Effector CD8-positive, alpha-beta T cell (primary cell): ENCODE results near the gene UTP25.
"Not testable (repeated sequence)": the region's sequence is repeated elsewhere in the genome, so short reads cannot be mapped to it uniquely, and the experiment has no call there.

Experiments
- DNase-seq: peaks from one replicate; lab custom pipeline; 2025; lab: John Stamatoyannopoulos, UW

Gene UTP25

DNA sequence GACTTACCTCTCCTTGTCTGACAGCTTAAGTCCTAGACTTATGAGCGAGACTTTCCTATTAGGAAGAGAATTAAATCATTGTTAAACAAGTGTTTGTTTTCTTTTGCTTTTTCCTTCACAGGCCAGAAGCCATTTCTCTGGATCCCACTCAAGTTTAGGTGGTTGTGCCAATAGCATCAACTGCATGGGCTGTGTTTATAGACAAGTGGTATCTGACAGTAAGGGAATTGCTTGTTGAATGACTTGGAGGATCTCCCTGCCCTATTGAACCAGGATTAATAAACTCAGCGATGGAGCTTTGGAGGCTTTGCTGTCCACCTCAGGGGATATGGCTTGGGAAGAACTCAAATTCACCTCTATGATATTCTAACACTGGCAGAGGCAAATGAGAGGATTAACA is 43.7 kb downstream of the UTP25 start:
- no peak for DNase-seq

DNA sequence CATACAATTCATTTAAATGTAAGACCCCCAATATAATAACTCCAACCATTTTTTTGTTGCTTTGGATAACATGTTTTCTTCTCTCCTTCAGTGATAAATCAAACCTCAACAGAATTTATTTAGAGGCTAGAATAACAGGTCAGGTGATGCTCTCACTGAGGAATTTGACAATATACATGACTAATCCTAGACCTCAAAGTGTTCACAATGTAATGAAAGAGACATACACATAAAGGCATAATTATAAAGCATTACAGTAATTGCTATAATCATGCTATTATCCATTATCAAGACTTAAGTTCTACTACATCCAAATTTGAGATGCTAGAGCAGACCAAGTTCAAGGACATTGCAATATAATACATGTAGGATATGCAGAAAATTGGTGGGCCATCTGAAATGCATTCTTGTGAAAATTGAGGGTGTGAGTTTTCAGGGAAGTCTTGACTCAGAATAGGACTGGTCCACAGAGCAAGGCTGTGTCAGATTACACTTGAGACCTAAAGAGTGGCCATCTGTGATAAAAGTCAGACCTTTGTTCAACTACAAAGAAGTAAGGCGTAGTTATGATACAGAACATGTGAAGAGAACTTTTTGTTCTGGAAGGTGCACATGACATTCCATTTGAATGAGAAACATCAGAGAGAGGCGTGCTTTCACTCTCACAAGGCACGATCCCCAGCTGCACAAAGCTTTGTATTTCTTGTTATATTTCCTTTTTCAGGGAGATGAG is 45.5 kb downstream of the UTP25 start:
- DNase-seq, result no peak

DNA sequence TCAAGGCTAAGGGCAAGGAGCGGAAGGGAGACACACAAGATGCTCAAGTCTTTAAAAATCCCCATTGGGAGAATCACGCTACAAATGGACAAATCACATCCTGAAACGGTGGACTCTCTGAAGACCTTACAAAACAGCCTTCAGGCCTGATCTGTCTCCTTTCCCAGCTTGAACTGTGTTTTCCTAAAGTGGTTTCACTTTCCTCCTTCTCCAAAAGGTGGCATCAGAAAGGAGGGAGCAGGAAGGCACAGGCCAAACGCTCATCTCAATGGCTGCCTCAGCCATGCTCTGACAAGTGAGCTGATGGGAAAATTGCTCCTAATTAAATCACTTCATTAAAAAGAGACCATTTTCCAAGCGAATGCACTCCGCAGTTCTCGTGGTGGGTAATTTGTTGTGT is 47.7 kb downstream of the UTP25 start:
- no peak for DNase-seq

DNA sequence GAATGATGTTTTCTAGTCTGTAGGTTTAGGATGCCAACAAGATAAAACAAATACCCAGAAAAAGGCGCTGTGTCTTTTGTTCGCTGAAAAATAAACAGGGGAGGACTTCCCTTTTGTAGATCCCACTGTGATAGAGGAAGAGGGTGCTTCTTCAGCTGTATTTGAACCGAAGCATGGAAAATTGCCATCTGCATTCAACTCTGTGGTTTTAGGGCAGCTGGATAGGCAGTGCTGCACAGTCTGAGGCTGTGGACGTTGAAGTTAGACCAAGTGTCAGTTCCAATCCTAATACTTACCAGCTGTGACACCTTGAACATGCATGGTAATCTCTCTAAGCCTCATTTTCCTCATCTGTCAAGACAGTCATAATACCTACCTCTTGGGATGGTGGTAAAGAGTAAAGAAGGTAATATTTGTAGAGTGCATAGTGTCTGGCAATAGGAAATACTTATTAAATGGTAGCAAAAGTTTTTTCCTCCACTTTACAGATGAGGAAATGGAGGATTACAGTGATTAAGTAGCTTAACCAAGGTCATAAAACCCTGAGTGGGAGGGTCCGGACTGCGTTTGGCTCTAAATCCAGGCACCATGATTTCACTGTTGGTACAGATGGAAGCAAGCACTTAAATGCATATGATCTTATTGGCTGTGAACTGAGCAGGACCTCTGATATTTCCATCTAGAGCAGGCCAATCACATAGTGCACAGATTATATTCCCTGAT is 48.5 kb downstream of the UTP25 start:
- DNase-seq, result no peak

DNA sequence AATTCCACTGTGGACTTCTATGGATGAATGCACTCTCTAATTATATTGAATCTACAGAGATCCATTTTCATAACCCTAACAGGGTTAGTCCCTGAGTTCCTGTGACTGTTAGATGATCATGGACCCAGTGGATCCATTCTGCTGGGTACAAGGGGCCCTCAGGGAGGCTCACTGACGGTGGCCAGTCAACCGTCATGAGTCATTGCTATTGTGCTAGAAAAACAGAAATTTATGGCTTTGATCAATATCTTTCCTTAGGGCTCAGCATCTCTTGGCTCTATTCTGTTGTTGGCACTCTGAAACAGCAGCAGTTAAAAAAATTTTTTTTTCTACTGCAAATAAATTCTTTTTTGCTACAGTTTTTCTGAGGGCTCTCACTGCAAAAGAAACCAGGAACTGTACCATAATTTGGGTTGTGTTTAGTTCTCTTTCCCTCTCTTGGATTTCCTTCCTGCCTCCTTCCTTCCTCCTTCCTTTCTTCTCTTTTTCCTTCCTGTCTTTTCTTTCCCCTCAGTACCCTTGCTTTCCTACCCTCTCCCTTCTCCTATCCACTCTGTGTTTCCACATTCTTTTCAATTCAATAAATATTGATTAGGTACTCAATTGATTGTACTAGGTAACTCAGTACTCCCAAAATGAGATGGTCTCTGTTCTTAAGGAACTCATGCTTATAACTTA is 49.5 kb downstream of the UTP25 start:
- DNase-seq, result no peak

DNA sequence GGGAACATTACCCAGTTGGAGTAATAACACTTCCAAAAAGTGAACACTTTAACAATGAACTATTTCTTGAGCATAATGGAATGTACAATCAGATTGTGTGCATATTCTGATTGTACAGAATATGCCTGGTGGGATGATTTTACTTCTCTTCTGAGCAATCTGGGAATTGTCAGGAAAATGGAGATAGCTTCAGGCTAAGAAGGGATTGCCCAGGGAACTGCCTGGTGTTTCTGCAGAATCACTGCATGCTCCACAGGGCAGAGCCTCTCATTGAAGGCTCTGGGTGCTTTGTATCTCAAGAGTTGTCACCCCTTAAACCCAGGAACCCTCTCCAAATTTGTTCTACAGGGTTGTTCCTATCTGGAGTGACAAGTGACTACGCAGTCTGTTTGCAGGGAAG is 51.2 kb downstream of the UTP25 start:
- DNase-seq, result no peak

DNA sequence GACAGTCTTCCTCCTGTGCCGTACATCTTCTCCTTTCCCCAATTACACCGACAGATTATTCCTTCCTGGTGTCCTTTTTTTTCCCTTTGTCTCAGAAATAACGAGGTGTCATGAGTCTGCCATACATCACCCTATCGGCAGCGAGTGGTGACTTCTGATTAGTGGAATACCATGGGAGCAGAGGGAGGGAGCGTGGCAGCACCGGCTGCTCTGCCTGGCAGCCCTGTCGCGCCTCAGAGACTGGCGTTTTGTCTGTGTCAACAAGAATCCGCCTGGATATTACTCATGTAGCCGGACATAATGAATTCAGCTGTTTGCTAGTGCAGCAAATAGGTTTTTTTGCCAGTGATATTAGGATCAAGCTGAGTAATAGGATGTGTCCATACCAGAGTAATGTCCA is 51.8 kb downstream of the UTP25 start:
- no peak for DNase-seq

DNA sequence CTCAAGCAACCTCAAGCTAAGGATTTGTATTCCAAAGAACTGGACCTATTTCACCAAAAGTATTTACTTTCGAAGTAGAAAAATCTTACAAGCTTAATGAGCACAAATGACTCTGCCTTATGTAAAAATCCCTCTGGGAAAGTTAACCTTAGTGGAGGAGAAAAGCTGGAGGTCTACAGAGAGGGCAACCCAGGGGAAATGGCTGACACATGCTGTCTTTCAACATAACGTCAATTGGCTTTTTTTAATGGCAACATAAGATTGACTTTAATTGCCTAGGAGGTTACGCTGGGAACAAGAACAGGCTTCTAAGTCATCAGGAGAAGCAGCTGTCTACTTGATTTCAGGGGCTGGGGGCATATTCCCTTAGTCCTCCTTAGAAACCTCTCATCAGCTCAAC is 52.3 kb downstream of the UTP25 start:
- no peak for DNase-seq

DNA sequence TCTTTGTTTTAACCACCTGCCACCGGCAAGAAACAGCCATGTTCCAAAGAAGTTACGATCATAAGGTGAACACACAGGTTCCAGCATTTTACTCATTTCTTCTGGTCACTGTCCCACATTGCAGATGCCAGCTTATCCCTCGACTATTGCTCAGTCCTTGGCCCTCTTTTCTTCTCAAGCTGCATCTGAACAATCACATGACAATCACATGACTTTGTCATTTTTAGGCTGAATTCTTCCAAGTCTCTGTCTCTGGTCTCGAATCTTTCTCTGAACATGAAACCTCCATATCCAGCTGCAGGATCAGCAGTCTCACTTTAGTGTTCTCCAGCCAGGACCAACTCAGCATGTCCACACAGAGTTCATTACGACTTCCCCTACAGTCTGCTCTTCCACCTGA is 53.8 kb downstream of the UTP25 start:
- no peak for DNase-seq

DNA sequence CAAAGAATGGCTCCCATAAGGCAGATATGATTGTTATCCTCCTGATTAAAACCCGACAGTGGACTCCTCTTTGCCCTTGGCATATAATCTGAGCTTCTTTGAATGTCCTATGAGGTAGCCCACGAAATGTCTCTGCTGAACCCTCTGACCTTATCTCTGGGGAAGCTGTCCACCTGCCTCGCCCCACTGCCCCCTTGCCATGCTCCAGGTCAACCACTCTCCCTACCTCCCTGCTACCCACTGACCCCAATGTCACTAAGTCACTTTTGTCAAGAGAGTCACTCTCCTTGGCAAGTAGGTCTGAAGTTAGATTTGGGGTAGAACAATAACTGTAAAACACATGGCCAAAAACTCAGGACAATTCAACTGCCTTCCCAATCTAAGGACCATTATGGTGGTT is 54.5 kb downstream of the UTP25 start:
- no peak for DNase-seq

DNA sequence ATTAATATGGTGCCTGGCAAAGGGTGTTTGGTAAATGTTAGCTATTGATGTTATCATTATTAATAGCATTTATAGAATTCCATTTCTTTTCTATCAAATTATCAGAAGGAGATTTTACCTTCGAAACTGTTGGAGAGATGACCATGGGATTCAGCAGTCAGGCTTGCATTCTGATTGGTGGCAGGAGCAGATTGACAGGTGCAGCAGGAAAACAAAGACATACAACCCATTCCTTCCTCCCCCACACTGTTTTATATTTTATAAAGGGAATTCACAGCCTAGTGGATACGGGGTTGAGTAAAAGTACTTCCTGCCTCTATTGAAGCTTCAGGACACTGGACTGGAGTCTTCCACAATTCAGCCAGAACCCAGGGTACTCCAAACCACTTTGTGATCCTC is 55.2 kb downstream of the UTP25 start:
- DNase-seq, result no peak

DNA sequence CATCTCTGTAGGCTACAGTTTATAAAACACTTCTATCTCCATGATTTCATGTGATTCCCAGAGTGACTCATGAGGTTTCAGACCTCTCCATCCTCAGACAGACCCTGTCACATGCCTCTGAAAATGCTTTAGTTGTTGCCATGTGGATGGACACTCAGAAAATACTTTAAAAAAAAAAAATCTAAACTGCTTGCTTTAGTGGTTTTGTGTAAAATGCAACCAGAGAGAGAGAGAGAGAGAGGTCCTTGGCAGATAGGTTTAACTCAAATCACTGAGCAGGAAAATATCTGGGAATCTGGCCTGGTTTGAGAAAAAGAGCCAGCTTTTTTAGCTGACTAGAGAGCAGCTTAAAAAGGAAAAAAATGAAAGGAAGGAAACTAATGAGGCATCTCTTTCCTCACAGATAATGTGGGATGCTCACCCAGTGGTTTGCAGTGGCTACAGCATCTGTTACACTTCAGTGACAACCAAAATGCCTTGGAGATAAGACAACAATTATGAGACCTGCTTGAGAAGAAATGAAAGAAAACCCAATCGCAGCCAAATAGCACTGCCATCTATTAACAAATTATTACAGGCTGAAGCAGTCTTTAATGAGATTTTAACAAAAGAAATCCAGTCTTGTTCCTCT is 55.7 kb downstream of the UTP25 start:
- no peak for DNase-seq

DNA sequence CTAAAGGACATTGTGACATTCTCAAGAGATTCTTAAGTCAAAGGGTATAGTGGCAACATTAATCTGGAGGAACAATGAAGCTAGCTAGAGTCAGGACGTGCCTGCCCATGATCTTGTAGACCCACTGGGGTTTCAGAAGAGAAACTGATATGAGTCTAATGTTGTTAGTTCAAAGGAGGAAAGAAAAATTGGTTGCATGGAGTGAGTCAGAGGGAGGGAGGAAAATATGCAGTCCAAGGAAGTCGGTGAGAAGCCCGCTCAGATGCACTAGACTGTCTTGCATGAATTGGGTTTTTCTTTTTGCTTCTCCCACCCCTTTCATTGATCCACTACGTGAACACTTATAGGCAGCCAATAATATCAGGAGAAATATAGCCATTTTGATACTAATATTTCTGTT is 56.5 kb downstream of the UTP25 start:
- DNase-seq, result no peak

DNA sequence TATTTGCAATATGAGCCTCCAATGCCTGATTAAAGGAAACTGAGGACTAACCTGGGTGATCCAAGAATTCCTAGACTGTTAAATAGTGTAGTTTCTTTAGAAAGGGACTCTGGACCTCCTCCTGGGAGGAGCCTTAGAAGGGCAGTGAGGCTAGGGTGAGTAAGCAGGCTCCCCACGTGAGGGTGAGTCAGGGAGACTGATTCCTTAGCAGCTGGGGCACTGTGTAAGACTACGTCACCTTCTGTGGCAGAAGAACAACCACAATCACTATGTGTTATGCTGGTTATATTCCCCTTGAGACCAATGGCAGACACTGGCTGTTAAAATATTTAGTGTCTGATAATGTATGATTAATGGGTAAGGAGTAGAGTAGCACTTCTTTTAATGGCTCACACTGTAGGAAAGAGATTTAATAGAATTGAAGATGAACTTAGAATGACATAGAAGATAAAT is 56.9 kb downstream of the UTP25 start:
- no peak for DNase-seq

DNA sequence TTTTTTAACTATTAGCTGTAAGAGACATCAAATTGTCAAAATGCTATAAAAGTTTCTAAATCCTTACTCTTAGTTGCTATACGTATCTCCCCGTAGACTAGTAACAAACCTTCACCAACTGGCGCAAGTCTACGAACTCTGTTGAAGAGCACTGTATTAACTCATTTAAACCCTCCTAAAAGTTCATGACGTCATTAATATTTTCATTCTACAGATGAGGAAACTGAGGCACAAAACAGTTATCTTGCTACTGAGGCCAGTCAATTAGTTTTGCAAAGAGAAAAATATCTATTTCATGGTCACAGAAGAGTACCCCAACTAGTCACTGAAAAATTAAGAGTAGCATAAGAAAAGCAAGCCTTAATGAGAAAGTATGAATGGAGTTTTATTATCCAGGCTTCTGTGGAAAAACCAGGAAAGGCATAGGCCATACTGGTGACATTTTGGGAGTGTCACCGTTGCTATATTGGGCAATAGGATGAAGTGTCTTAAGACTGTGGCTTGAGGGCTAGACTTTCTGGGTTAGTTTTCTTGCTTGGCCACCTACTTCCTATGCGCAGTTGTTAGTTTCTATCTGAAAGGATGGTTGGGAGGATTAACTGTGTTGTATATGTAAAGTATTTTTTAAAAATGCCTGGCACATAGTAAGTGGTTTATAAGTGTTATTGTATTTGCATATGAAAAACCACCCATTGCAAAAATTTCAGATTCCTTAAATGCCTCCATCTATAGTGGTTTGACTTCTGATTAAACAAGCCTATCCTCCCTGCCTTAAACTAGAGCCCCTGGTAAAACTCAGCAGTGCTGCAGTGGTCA is 57.8 kb downstream of the UTP25 start:
- DNase-seq, result no peak

DNA sequence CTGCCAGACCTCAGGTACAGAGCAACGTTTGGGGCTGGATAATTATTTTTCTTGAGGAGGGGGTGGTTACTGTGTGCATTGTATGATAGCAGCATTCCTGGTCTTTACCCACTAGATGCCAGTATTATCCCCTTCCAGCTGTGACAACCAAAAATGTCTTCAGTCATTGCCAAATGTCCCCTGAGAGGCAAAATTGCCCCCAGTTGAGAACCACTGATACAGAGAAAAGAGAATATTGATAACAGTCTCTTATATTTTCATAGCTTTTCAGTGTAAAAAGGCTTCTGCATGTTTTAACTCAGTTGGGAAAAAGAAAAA is 58.4 kb downstream of the UTP25 start:
- no peak for DNase-seq

DNA sequence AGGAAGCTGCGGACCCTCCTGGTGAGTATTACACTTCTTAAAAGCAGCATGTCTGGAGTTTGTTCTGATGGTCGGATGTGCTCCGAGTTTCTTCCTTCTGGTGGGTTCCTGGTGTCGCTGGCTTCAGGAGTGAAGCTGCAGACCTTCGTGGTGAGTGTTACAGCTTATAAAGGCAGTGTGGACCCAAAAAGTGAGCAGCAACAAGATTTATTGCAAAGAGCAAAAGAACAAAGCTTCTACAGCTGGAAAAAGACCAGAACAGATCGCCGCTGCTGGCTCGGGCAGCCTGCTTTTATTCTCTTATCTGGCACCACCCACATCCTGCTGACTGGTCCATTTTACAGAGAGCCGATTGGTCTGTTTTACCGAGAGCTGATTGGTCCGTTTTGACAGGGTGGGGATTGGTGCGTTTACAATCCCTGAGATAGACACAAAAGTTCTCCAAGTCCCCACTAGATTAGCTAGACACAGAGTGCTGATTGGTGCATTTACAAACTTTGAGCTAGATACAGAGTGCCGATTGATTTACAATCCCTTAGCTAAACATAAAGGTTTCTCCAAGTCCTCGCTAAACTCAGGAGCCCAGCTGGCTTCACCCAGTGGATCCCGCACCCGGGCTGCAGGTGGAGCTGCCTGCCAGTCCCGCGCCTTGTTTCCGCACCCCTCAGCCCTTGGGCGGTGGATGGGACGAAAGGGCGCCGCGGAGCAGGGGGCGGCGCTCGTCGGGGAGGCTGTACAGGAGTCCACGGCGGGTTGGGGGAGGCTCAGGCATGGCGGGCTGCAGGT is 60.7 kb downstream of the UTP25 start:
- not testable (repeated sequence) for DNase-seq

DNA sequence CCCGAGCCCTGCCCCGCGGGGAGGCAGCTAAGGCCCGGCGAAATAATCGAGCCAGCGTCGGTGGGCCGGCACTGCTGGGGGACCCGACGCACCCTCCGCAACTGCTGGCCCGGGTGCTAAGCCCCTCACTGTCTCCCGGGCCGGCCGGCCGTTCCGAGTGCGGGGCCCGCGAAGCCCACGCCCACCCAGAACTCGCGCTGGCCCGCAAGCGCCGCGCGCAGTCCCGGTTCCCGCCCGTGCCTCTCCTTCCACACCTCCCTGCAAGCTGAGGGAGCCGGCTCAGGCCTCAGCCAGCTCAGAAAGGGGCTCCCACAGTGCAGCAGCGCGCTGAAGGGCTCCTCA is 61.3 kb downstream of the UTP25 start:
- no peak for DNase-seq

DNA sequence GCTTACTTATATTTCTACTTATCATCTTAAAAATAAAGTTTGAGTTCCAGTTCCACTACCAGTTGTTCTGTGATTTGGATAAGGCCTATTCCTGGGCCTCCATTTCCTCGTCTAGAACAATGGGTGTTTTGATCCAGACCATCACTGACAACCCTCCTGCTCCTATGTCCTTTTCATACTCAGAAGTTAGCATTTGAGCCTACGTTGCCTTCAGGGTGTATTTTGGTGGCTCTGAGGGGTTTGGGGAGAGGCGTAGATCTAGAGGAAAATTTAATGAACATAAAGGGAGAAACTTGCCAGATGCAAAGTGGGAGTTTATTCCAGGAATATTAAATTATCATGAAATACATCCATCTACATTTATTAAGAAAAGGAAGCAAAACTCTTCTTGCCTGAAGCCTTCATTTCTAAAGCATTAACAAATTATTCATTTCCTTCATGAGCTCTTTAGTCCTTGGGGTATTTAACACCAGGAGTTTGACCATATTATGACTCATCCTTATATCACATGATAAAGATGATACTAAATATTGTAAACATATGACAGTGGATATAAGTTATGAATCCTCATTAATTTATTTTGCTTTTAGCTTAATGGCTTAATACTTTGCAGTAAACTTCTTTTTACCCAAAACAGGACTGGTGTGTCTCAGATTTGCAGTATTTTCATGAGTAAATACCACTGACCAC is 63.0 kb downstream of the UTP25 start:
- no peak for DNase-seq

DNA sequence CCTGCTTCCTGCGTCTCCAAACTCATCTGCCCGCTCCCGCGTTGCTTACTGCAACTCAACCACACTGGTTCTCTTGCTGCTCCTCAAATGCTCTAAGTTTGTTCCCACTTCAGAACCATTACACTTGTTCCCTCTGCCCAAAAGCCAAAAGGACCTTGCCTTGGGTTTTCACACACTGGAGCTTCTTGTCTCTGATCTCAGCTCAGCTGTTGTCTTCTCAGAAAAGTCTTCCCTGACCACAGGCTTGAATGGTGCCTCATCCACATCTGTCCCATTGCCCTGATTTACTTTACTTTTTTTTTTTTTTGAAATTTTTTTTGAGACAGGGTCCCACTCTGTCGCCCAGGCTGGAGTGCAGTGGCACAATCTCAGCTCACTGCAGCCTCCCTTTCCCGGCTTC is 66.0 kb downstream of the UTP25 start:
- DNase-seq, result no peak

DNA sequence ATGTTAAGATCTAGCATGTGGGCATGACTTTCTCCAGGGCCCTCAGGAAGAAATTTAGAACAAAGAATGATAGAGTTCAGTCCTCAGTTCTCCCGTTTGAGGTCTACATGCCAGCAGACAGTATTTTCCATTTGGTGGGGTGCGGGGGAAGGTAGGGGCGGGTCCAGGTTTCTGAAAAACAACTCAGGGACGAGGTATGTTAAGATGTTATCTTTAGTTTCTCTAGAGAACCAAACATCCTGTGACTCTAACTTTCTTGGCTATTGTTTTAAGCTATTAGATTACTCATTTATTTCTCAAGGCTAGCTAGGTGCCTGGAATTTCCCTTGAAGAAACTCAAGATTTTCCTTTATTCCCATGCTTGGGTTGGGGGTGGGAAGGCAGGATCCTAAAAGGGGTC is 67.9 kb downstream of the UTP25 start:
- DNase-seq, result no peak
